ENCODE results near the gene PRKCE.
"Not testable (repeated sequence)": the region's sequence is repeated elsewhere in the genome, so short reads cannot be mapped to it uniquely, and the experiment has no call there.

PRKCE gene

GRCh38 chr2:45897842-45898241 is 246.4 kb downstream of the PRKCE start:
- DNase-seq, result no peak

GRCh38 chr2:45898819-45899218 is 247.3 kb downstream of the PRKCE start:
- DNase-seq, result no peak

GRCh38 chr2:45899926-45900325 is 248.5 kb downstream of the PRKCE start:
- no peak for DNase-seq

- DNase-seq, result no peak
These were observed 250.1 kb downstream of the PRKCE start for GRCh38 chr2:45901468-45902032.

GRCh38 chr2:45902380-45902779 is 250.9 kb downstream of the PRKCE start:
- no peak for DNase-seq

- DNase-seq, result no peak
These were observed 251.4 kb downstream of the PRKCE start for GRCh38 chr2:45902781-45903375.

- DNase-seq, result no peak
These were observed 252.9 kb downstream of the PRKCE start for GRCh38 chr2:45904267-45904945.

- no peak for DNase-seq
These were observed 253.6 kb downstream of the PRKCE start for GRCh38 chr2:45904946-45905631.

GRCh38 chr2:45905632-45905958 is 254.1 kb downstream of the PRKCE start:
- DNase-seq, result peak; percentile 31

GRCh38 chr2:45907592-45907991 is 256.1 kb downstream of the PRKCE start:
- DNase-seq, result no peak

- DNase-seq, result no peak
These were observed 257.1 kb downstream of the PRKCE start for GRCh38 chr2:45908316-45909170.

- no peak for DNase-seq
These were observed 257.7 kb downstream of the PRKCE start for GRCh38 chr2:45909171-45909565.

GRCh38 chr2:45909677-45910191 is 258.3 kb downstream of the PRKCE start:
- no peak for DNase-seq

- no peak for DNase-seq
These were observed 259.1 kb downstream of the PRKCE start for GRCh38 chr2:45910473-45911060.

GRCh38 chr2:45911538-45911937 is 260.1 kb downstream of the PRKCE start:
- DNase-seq, result no peak

- DNase-seq, result no peak
These were observed 260.6 kb downstream of the PRKCE start for GRCh38 chr2:45912109-45912508.

GRCh38 chr2:45913539-45913938 is 262.1 kb downstream of the PRKCE start:
- peak; percentile 61 for DNase-seq

GRCh38 chr2:45915523-45915922 is 264.0 kb downstream of the PRKCE start:
- DNase-seq, result no peak

GRCh38 chr2:45917561-45918176 is 266.2 kb downstream of the PRKCE start:
- not testable (repeated sequence) for DNase-seq

GRCh38 chr2:45918463-45919159 is 267.1 kb downstream of the PRKCE start:
- DNase-seq, result peak; percentile 73

GRCh38 chr2:45919160-45919650 is 267.7 kb downstream of the PRKCE start:
- peak; percentile 73 for DNase-seq

All from NCI-H2029 treated with DMSO at 0.1 percent for 48 hours (cell line).